Stimulated activated CD4-positive, alpha-beta T cell treated with anti-CD3 and anti-CD28 coated beads, Interleukin-4, amount 100 ng/mL, for 1 hour (primary cell): Measurements from ENCODE around the gene COASY.
"Not testable (repeated sequence)": the region's sequence is repeated elsewhere in the genome, so short reads cannot be mapped to it uniquely, and the experiment has no call there.

Source experiments
- DNase-seq: peaks from one replicate; pipeline ENCODE4 v3.0.0-alpha.2; 2020

Gene COASY

DNA sequence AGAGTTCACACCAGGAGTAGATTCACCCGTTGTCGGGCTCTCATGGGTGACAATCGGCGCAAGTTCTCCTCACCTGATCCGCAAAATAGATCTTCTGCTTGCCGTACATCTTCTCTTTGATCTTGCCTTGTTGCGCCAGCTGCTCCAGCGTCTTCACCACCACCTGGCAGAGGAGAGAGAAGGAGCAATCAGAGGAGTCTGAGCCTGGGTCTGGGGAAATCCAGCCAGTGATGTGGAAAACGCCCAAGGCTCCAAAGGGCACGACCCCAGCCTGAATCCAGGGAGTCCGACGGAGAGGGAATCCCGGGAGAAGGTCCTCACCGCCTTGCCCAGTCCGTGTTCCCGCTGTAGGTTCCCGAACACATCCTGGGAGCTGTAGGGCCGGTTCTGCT is 15.2 kb downstream of the COASY start:
- no peak for DNase-seq

DNA sequence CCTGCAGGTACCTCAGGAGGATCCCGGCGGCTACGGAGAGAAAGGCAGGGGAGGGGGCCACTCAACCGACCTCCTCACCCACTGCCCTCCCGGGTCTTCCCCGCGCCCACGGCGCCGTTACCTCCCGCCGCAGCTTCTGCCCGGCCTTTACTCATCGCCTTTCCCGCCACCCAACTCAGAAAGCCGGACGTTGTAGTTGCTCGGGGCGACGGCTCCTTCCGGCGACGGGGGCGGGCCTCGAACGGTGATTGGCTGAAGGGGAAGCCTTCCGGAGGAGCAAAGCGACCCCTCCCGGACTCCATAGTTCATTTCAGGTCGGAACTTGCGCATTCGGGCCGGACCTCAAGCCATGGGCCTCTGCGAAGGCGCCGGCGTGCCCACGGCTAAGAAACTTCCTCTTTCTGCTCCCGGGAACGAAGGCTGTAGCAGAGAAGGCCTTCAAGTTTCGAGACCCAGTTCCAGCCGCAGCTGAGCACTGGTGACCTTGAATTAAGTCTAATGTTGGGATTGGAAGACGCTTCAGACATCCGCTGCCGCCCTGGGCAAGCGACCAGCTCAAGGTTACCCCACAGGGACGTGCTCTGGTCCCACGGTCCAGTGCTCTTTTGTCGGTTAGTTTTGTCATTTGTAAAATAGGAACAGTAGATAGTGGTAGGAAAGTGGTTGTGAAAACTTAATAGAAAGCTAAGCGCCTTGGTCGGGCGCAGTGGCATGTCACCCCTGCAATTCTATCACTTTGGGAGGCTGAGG is 15.8 kb downstream of the COASY start, which contains the start of gene PSMC3IP:
Gene PSMC3IP, minus strand, starts transcription at position 198 of the 750 bp plus-strand sequence. Its CDS starts 43 bp downstream, at position 155.
- peak; percentile 93 for DNase-seq

DNA sequence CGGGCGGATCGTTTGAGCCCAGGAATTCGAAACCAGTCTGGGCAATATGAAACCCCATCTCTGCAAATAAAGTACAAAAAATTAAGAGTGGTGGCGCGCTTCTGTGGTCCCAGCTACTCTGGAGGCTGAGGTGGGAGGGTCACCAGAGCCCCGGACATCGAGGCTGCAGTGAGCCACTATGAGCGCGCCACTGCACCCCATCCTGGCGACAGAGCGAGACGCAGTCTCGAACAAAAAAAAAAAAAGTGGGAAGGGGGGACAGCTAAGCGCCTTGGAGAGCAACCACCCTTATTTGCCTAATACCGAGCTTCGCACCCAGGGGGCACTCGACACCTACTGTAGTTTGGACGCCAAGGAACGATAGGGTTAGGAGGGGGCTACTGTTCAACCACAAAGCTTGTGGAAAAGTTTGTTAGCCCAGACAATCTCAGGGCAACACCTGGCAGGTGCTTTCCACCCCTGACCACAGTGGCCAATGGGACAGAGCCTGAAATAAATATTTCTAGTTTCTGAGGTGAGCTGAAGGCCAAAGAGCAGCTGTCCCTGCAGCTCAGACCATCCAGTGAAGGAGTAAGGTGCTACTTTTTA is 16.4 kb downstream of the COASY start:
- DNase-seq, result peak; percentile 78

DNA sequence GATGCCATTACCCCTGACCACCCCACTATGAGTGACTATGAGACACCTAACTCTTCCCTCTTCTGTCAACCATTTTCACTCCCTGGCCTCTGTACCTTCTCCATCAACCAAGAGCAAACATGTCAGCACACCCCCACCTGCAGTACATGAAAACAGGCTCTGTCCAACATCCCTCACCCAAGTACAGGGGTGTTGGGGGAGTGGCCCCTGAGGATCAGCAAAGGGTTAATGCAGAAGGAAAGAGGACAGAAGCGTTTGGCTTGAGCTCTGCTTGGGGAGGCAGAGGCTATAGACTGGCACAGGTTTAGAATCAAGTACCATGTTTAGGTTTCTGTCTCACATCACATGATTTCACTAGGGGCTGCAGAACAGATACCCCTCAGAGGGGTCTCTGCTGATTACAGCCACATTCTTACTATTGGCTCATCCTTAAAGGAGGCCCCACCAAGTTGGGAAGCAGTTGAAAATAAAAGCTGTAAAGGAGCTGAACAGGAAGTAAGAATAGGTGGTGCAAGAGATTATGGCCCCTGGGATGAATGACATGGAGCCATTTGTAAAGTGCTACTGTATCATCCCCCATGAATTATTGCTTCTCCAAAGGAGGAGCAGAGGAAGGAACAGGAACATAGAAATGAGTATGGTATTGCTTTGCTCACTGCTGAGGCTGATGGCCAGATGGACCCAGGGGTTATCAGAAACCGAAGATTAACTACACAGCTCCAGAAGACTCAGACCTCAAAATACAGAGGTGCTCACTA is 18.0 kb downstream of the COASY start:
- no peak for DNase-seq

DNA sequence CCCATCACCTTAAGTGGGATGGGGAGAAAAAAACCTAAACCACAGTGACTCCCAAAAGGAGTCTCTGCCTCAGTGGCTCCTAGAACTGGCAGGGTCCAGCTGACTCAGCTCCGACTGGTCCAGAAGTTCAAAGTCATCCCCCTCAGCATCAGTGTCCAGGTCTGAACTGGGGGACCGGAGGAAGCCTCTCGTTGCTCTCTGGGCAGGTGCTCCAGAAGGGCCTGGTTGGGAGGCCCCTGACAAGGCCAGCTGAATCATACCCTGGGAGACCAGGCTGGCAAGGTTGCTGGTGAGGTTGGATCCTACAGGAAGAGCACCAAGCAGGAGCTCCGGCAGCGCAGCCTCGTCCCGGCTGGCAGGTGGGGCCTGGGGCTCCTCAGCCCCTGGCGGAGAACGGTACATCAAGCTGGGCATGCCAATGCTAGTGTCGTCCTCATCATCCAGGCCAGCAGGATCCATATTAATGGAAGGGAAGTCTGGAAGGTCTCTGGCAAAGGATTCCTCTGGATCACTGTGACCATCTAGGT is 19.9 kb downstream of the COASY start:
- no peak for DNase-seq

DNA sequence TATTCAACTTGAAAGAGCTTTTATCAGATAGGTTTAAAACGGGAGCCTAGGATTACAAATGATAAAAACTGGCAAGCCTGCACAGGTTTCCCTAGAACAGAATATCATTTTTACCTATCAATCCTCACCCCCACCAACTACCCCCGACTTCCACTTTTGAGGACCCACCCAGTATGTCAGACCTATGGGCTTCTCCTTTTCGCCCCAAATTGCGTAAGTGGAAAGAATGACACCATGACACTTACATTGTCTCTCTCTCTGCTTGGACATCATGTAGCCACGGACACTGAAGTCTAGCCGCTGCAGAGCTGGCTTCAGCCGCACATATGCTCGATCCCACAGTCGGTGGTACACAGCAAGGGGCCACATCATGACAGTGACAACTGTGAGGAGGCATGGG is 22.9 kb downstream of the COASY start:
- DNase-seq, result no peak

DNA sequence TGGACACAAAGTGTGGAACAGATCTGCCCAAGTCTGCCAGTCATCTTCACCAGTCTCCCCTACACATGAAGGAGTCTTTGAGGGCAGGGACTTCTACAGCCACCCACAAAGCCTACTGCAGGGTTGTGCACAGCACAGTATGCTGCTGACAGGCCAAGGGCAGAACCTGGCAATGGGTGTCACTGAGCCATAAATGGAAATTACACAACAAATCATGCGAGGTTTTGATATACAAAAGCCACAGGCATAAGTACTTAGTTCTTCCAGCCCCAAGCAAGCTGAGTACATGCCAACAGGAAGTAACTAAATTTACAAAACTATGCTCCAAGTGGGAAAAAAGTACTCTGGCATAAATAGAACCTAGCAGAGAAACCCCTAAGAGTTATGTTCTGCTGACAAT is 23.4 kb downstream of the COASY start:
- no peak for DNase-seq

DNA sequence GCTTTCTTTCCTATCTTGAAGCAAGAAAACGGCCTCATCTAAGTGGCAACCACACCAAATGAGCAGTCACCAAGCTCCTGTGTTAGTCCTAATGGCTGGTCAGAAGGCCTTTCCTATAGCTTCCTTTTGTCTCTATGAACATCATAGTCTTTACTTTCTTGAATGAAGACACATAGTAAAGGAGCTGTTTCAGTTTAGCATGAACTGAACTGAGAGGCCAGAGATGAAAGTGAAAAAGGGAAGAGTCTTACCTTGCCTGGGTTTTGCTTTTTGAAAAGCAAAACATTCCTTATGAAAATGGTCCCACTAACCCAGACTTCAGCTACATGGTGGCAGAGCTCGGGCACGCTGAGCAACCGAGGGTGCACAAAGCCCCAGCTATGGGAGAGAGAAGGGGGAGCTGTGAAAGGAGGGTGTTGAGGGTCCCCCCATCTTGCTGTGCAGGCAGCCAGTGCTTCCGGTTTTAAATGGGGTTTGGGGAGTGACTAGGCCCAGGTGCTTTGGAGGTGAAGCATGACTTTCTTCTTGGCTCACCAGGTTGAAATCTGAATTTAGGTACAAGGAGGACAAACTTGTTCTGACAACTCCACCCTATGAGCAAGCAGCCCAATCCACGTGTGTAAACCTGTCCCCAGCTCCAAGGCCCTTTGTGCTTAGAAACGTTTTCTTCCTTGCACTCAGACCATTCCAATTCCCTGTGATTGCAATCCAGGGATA is 24.7 kb downstream of the COASY start:
- no peak for DNase-seq

DNA sequence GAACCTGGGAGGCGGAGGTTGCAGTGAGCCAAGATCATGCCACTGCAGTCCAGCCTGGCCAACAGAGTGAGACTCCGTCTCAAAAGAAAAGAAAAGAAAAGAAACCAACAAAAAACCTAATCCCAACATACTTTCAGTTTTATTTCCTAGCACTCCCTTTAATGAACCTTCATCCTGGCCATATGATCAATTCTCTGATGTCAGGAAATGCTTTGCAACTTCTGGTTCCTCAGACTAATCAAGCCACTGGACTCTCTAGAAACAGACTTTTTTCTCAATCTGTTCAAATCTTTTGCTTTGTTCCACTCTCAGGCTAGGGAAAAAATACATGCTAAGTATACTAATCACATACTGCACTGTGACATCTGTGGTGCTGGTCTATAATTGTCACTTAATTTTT is 28.9 kb downstream of the COASY start:
- DNase-seq, result no peak

DNA sequence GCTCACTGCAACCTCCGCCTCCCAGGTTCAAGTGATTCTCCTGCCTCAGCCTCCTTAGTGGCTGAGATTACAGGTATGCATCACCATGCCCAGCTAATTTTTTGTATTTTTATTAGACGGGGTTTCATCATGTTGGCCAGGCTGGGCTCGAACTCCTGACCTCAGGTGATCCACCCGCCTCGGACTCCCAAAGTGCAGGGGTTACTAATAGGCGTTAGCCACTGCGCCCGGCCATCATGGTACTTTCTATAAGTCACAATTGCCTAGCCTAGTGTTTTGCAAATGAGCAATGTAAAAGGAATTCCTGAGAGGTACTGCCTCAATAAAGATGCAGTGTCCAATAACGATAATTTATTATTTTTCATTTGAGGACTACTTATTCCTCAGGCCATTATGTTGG is 29.5 kb downstream of the COASY start:
- DNase-seq, result no peak

DNA sequence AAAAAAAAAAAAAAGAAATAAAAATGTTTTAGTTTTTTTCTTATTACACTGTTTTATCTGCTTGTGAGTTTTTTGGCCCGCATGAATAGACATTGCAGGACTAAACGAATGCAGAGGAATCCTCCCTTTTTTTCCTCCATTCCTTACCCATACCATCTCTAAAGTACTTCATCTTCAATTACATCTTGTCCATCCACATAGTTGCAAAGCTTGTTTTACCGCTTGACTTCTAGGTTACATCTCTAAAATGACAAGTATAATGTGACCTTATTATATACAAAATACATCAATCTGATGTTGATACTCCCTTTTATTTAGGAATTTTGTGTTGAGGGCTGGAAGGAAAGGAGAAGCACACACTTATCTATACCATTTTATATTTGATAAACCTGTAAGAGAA is 34.4 kb downstream of the COASY start:
- DNase-seq, result no peak

DNA sequence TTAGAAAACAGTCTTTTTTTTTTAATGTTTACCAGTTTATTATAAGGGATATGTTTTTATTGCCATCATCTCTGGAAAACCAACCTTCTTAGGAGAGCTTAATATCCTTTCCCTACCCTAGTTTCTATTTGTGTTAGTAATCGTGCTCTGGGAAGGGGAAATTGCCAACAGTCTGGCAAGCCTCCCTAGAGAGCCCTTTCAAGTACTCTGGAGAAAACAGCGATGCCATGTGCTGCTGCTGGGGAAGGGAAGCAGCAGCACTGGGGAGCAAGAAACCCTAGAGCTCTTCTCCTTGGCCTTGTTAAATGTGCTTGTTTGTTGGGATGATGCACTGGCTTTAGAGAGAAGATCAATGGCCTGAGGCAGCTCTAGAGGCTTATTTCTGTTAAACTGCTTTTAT is 37.0 kb downstream of the COASY start:
- DNase-seq, result no peak

DNA sequence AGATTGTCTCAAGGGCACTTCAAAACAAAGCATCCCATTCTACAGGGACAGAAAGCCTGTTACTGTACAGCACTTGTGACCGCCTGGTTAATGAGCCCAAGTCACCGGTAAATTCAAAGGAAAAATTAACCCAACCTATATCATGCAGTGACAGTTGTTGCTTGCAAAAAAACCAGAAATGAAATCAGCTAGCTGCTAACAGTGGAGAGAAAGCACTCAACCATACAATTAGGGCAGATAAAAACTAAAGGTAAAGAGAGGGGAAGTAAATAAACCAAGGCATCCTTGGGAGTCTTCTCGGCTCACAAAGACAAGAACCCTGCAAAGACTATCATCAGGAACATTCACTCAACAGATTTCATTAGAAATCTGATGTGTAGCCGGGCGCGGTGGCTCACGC is 41.4 kb downstream of the COASY start:
- DNase-seq, result no peak

DNA sequence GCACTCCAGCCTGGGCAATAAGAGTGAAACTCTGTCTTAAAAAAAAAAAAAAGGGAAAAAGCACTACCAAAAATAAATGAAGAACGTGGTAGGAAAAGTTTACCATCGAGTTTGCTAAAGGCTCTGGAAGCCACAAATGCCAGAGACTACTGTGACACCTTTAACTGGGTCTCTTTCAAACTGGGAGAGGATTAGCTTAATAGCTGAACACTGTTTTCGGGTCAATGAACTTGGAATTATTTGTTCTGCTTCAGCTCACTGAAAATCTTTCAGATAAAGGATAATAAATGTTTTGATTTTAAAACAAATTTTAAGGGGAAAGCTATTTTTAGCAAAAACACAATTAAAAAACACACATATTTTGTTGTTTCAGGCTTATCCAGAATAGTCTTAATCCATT is 45.8 kb downstream of the COASY start:
- no peak for DNase-seq

DNA sequence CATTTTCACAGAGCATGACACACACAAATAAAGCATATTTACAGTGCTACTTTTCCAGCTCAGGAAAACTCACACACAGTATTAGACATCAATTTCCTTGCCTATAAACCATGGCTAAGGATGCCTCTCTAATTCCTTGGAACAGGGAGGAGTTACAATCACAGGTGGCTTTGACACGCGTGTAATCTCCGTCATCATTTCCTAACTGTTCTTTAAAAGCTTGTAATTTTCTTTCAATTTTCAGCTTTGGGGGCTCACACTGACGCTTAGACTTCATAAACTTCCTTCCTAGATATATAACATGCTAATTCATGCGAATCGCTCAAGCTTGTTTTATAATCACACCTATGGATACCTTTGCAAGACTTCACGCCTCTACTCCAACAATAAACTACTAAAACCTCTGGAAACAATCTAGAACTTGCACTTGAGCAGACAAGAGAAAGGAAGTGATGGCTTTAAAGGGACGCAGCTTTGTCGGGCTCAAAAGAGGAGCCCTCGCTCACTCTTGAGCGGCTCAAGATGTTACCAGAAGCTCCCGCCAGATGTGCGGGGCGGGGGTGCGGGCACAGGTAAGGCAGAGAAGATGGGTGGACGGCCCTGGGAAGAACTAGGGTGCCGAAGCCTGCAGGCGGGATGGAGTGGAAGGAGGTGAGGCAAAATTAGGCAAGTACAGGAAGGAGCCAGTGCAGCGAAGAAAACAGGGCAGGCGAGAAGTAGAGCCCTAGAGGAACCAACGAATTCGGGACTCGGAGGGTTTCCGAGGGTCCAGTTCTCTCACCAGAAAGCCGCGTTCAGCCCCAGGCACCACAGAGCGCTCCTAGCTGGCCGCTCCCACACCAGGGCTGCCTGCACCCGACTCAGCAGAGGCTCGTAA is 46.6 kb downstream of the COASY start:
- peak; percentile 17 for DNase-seq

DNA sequence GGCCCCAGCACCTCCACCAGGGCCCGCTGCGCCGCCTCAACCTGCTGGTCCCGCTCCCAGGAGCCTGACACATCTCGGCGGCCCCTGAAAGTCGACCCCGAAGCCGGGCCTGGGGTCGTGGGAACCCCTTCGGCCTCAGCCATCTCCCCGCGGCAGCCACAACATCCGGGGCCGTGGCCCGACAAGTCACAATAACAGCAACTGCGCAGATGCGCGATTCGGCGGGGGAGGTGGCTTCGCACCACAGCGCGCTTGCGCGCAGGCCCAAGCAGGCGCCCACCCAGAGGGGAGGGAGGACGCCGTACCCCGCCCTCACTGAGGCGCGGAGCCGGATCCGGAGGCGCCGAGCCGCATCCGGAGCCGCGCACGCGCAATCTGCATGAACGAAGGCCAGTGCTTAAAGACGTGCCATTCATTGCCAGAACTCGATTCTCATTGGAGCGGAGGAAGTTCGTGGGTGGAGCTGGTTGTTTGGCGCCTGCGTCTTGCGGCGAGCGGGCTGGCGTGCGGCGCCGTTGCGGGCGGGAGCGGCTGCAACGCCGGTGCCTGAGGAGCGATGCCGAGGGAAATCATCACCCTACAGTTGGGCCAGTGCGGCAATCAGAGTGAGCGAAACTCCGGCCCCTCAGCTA is 47.4 kb downstream of the COASY start, which contains the start of the genes RETREG3 and TUBG1:
Gene RETREG3, minus strand, starts transcription at position 193 of the 632 bp plus-strand sequence. Its CDS starts 50 bp downstream, at position 143.
Gene TUBG1, plus strand, starts transcription at position 502 of the 632 bp plus-strand sequence. Its CDS starts 55 bp downstream, at position 557.
- peak; percentile 99 for DNase-seq

DNA sequence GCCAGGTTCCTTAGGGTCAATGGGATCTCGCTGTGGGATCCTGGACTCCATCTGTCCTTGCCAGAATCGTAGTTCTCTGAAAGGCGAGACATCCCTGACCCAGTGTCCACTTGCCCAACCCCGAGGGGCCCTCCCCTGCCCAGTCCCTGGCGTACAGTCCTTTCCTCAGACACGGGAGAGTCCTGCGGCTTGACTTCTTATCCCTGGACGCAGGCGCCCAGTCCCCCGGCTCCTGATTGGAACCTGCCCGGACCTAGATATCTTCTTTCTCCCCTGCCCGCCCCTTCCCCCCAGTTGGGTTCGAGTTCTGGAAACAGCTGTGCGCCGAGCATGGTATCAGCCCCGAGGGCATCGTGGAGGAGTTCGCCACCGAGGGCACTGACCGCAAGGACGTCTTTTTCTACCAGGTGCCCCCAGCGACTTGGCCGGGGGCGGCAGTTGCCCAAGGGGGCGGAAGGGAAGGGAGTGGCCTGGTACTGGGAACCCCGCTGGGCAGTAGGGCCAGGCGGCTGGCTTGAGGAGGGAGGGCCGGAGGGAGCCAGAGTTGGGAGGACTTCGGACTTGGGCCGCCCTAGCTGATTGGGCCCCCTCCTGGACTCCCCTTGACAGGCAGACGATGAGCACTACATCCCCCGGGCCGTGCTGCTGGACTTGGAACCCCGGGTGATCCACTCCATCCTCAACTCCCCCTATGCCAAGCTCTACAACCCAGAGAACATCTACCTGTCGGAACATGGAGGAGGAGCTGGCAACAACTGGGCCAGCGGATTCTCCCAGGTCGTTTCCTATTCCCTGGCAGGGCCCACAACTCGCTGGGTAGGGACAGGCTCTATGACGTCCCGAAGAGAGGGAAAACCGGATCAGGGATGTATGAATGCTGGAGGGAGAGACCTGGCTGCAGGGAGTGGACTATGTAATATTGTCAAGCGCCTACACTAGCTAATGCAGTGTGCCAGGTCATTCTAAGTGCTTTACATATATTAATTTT is 48.2 kb downstream of the COASY start:
- not testable (repeated sequence) for DNase-seq

DNA sequence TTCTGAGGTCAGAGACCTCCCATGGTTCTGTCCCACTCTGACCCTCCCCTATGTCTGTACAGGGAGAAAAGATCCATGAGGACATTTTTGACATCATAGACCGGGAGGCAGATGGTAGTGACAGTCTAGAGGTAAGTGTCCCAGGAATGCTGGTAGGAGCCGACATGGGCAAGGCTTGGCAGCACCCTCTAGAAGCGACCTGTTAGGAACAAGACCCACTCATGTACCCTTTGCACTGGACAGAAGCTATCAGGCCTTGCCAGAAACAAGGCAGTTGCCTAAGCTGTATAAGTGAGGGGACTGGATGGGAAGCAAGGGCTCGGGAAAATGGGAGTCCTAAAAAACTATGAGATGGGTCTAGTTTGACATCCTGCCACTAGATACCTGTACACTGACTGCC is 50.1 kb downstream of the COASY start:
- no peak for DNase-seq

DNA sequence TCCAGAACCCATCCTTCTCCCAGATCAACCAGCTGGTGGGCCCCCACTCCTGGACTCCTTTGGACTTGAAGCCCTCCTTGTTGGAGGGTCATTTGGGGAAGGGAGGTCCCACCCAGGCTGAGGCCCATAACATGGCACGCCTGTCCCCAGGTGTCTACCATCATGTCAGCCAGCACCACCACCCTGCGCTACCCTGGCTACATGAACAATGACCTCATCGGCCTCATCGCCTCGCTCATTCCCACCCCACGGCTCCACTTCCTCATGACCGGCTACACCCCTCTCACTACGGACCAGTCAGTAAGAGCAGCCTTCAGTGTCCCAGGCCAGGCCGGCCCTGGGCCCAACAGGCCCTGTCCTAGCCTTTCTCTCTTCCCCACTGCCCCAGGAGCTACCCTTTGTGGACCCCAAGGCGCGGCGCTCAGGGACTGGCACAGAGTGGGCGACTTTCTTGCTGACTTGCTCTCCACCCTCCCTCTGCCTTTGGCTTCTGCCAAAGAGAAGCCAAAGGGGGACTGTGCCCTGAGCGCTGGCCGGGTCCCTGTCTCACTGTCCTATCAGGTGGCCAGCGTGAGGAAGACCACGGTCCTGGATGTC is 51.8 kb downstream of the COASY start:
- no peak for DNase-seq
